Liver (tissue), 9 donors: ENCODE data around the gene SLC8A2. TPM values are rescaled to one million over a fixed set of nuclear protein-coding genes. Genes with fewer than 3 reads are reported as not detected.

ENCODE experiments used
- DNase-seq: peaks from one replicate; pipeline ENCODE4 v3.0.0-alpha.2; 2017; ENCODE audit warnings: low spot score
- H3K27ac ChIP-seq, 2 donors: one replicate each; pipeline ENCODE4 v1.7.0; 2013; ENCODE audit warnings: inconsistent platforms in 2 of 2, low read length in 2 of 2, control low read depth in 1 of 2, low read depth in 1 of 2, mild to moderate bottlenecking in 1 of 2
- H3K27me3 ChIP-seq, 4 donors: one replicate each; pipeline versions ENCODE4 v1.6.1 to v1.7.0; 2013; ENCODE audit warnings: low read length in 3 of 4, inconsistent platforms in 1 of 4, mild to moderate bottlenecking in 1 of 4, moderate library complexity in 1 of 4; ENCODE audit not compliant: control insufficient read depth in 4 of 4, insufficient read depth in 4 of 4
- H3K36me3 ChIP-seq, 4 donors: one replicate each; pipeline versions ENCODE4 v1.6.1 to v1.7.0; 2013; ENCODE audit warnings: low read length in 3 of 4, mild to moderate bottlenecking in 3 of 4, low read depth in 1 of 4, moderate library complexity in 1 of 4; ENCODE audit not compliant: control insufficient read depth in 4 of 4, insufficient read depth in 3 of 4
- H3K4me1 ChIP-seq, 4 donors: one replicate each; pipeline versions ENCODE4 v1.6.1 to v1.7.0; 2013; ENCODE audit warnings: low read length in 3 of 4, mild to moderate bottlenecking in 3 of 4, moderate library complexity in 1 of 4; ENCODE audit not compliant: control insufficient read depth in 4 of 4, insufficient read depth in 4 of 4
- H3K4me3 ChIP-seq, 3 donors: one replicate each; pipeline versions ENCODE4 v1.6.1 to v1.7.0; 2013; ENCODE audit warnings: low read length in 3 of 3, control low read depth in 1 of 3, low read depth in 1 of 3, mild to moderate bottlenecking in 1 of 3
- H3K9ac ChIP-seq, 2 donors: one replicate each; pipeline ENCODE4 v1.7.0; 2013; ENCODE audit warnings: low read length in 2 of 2, mild to moderate bottlenecking in 2 of 2, moderate library complexity in 2 of 2, control low read depth in 1 of 2, low read depth in 1 of 2
- H3K9me3 ChIP-seq, 4 donors: one replicate each; pipeline versions ENCODE4 v1.6.1 to v1.7.0; 2013; ENCODE audit warnings: low read length in 3 of 4; ENCODE audit not compliant: control insufficient read depth in 4 of 4
- ATF3 ChIP-seq: IDR thresholded peaks from 2 replicates; pipeline ENCODE4 v1.6.1; 2016; ENCODE audit warnings: antibody characterized with exemption
- CTCF ChIP-seq: fragments of 150-350 bp; IDR thresholded peaks from 2 replicates; pipeline ENCODE4 v1.5.1; 2017; ENCODE audit warnings: improper control_type of control experiment, low read depth, low read length; ENCODE audit not compliant: missing input control
- EGR1 ChIP-seq, 2 donors: IDR thresholded peaks; 2 replicates each; pipeline ENCODE4 v1.6.1; 2016 to 2018; ENCODE audit warnings: antibody characterized with exemption in 2 of 2, low read depth in 2 of 2
- FOXA1 ChIP-seq: IDR thresholded peaks from 2 replicates; pipeline ENCODE4 v1.6.1; 2016; ENCODE audit warnings: antibody characterized with exemption
- FOXA2 ChIP-seq: IDR thresholded peaks from 2 replicates; pipeline ENCODE4 v1.6.1; 2016; ENCODE audit warnings: antibody characterized with exemption
- GABPA ChIP-seq, 2 donors: IDR thresholded peaks in 1 of 2; conservative IDR thresholded peaks in 1 of 2; 2 replicates each; pipeline ENCODE4 v1.6.1; 2016; ENCODE audit warnings: antibody characterized with exemption in 2 of 2, mild to moderate bottlenecking in 1 of 2, moderate library complexity in 1 of 2
- HNF4A ChIP-seq, 2 donors: conservative IDR thresholded peaks; 2 replicates each; pipeline ENCODE4 v1.6.1; 2016; ENCODE audit warnings: antibody characterized with exemption in 2 of 2, mild to moderate bottlenecking in 2 of 2
- HNF4G ChIP-seq: IDR thresholded peaks from 2 replicates; pipeline ENCODE4 v1.6.1; 2016; ENCODE audit warnings: antibody characterized with exemption
- JUND ChIP-seq, 2 donors: IDR thresholded peaks; 2 replicates each; pipeline ENCODE4 v1.6.1; 2016; ENCODE audit warnings: antibody characterized with exemption in 2 of 2
- NR2F2 ChIP-seq: IDR thresholded peaks from 2 replicates; pipeline ENCODE4 v1.6.1; 2016; ENCODE audit warnings: antibody characterized with exemption
- RAD21 ChIP-seq, 2 donors: IDR thresholded peaks; 2 replicates each; pipeline ENCODE4 v1.6.1; 2016; ENCODE audit warnings: antibody characterized with exemption in 2 of 2, mild to moderate bottlenecking in 2 of 2
- RXRA ChIP-seq, 2 donors: IDR thresholded peaks; 2 replicates each; pipeline ENCODE4 v1.6.1; 2017 to 2018; ENCODE audit warnings: antibody characterized with exemption in 2 of 2, mild to moderate bottlenecking in 1 of 2
- SP1 ChIP-seq: IDR thresholded peaks from 2 replicates; pipeline ENCODE4 v1.6.1; 2018; ENCODE audit warnings: antibody characterized with exemption, mild to moderate bottlenecking
- TAF1 ChIP-seq: conservative IDR thresholded peaks from 2 replicates; pipeline ENCODE4 v1.6.1; 2016; ENCODE audit warnings: antibody characterized with exemption, mild to moderate bottlenecking
- YY1 ChIP-seq: IDR thresholded peaks from 2 replicates; pipeline ENCODE4 v1.6.1; 2016; ENCODE audit warnings: antibody characterized with exemption, mild to moderate bottlenecking
- WGBS: extraction: QIAGEN DNeasy Blood & Tissue Kit; methylation state at CpG from one replicate; pipeline ENCODE4 v1.1.7; 2013; 5-methylcytosine and 5-hydroxymethylcytosine counted together
- polyA plus RNA-seq, 2 donors: library from polyadenylated mRNA; stranded (reverse) in 1 of 2; unstranded in 1 of 2; fragments of 200-250 nt in 1 of 2; fragments of >200 nt in 1 of 2; fragmentation: Nextera tagmentation in 1 of 2; extraction: Ambion mirVana in 1 of 2; gene quantifications; one replicate each; pipeline versions ENCODE4 v1.2.1 to v1.2.3, GENCODE V29; 2013 to 2015
- total RNA-seq, 2 donors: library from RNA; depleted of rRNA; stranded (reverse); fragments of >200 nt; gene quantifications; one replicate each; pipeline ENCODE4 v1.2.3, GENCODE V29; 2014
- TF ChIP-seq, protein P1 (sequence below): IDR thresholded peaks from 2 replicates; pipeline ENCODE4 v1.6.1; 2016; ENCODE audit warnings: antibody characterized with exemption, mild to moderate bottlenecking
- TF ChIP-seq, protein P2 (sequence below): IDR thresholded peaks from 2 replicates; pipeline ENCODE4 v1.6.1; 2016; ENCODE audit warnings: antibody characterized with exemption
- TF ChIP-seq, protein P3 (sequence below): IDR thresholded peaks from 2 replicates; pipeline ENCODE4 v1.6.1; 2016; ENCODE audit warnings: antibody characterized with exemption
- donor health status: healthy.
- donor health status: healthy.
- donor health status: healthy.
- donor health status: healthy.
- donor health status: healthy.

The SLC8A2 gene
- total and polyA plus RNA-seq, 4 donors = 0.01 to 0.25 TPM; not detected in 2

DNA sequence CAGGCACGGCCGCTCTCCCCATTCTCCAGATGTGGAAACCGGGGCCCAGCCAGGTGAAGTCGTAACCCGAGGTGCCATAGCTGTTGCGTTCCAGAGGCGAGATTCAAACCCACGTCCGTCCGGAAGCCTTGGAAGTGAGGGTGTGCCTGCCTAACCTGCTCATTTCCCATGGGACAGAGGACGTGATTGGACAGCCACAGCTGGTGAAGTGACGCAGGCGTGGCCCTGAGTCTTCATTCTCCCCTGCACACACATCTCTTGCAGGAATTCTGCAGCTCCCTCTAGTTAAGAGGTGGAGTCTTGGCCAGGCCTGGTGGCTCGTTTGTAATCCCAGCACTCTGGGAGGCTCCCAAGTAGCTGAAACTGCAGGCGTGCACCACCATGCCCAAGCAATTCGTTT lies 69.2 kb downstream of the SLC8A2 start:
- no peak for TF ChIP-seq FOXA1
- no peak for TF ChIP-seq YY1
- TF ChIP-seq SP1 = no peak
- TF ChIP-seq, protein P1, sequence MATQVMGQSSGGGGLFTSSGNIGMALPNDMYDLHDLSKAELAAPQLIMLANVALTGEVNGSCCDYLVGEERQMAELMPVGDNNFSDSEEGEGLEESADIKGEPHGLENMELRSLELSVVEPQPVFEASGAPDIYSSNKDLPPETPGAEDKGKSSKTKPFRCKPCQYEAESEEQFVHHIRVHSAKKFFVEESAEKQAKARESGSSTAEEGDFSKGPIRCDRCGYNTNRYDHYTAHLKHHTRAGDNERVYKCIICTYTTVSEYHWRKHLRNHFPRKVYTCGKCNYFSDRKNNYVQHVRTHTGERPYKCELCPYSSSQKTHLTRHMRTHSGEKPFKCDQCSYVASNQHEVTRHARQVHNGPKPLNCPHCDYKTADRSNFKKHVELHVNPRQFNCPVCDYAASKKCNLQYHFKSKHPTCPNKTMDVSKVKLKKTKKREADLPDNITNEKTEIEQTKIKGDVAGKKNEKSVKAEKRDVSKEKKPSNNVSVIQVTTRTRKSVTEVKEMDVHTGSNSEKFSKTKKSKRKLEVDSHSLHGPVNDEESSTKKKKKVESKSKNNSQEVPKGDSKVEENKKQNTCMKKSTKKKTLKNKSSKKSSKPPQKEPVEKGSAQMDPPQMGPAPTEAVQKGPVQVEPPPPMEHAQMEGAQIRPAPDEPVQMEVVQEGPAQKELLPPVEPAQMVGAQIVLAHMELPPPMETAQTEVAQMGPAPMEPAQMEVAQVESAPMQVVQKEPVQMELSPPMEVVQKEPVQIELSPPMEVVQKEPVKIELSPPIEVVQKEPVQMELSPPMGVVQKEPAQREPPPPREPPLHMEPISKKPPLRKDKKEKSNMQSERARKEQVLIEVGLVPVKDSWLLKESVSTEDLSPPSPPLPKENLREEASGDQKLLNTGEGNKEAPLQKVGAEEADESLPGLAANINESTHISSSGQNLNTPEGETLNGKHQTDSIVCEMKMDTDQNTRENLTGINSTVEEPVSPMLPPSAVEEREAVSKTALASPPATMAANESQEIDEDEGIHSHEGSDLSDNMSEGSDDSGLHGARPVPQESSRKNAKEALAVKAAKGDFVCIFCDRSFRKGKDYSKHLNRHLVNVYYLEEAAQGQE = no peak
- no peak for TF ChIP-seq GABPA (IDR thresholded peaks at IDR 0.05 in 1 of 2, conservative IDR thresholded peaks at IDR 0.05 in 1 of 2)
- TF ChIP-seq RAD21 (IDR thresholded peaks at IDR 0.05) = no peak
- no peak for TF ChIP-seq CTCF
- no peak for TF ChIP-seq JUND (IDR thresholded peaks at IDR 0.05)
- TF ChIP-seq HNF4A (conservative IDR thresholded peaks at IDR 0.05) = no peak
- TF ChIP-seq TAF1 = no peak
- TF ChIP-seq FOXA2 = no peak
- TF ChIP-seq, protein P2, sequence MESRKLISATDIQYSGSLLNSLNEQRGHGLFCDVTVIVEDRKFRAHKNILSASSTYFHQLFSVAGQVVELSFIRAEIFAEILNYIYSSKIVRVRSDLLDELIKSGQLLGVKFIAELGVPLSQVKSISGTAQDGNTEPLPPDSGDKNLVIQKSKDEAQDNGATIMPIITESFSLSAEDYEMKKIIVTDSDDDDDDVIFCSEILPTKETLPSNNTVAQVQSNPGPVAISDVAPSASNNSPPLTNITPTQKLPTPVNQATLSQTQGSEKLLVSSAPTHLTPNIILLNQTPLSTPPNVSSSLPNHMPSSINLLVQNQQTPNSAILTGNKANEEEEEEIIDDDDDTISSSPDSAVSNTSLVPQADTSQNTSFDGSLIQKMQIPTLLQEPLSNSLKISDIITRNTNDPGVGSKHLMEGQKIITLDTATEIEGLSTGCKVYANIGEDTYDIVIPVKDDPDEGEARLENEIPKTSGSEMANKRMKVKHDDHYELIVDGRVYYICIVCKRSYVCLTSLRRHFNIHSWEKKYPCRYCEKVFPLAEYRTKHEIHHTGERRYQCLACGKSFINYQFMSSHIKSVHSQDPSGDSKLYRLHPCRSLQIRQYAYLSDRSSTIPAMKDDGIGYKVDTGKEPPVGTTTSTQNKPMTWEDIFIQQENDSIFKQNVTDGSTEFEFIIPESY = no peak
- TF ChIP-seq EGR1 (IDR thresholded peaks at IDR 0.05; ENCODE audit: low read depth in 2 of 2) = no peak
- TF ChIP-seq, protein P3, sequence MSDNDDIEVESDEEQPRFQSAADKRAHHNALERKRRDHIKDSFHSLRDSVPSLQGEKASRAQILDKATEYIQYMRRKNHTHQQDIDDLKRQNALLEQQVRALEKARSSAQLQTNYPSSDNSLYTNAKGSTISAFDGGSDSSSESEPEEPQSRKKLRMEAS = no peak
- no peak for TF ChIP-seq ATF3
- no peak for TF ChIP-seq RXRA (IDR thresholded peaks at IDR 0.05)
- no peak for TF ChIP-seq NR2F2
- TF ChIP-seq HNF4G = no peak
- Histone ChIP-seq H3K36me3 (no peaks in the 10 kb centered on the region), H3K9ac (no peak overlapping the region), H3K9me3 (no peaks in the 10 kb centered on the region), H3K27ac (no peak overlapping the region), H3K27me3 (peaks cover 0 to 4% (median 2%) of the 10 kb centered on the region in 4 donors), H3K4me1 (no peaks in the 10 kb centered on the region), H3K4me3 (no peak overlapping the region)
- no peak for DNase-seq
- 82% methylated on average over 16 of the region's 16 CpGs for WGBS
